DND-41 (cell line): ENCODE measurements around the gene HOXA4.
A peak's percentile ranks its signal among the peaks of the same experiment; 100 is the strongest.

Source experiments
- ATAC-seq: fragments of 200-7000 bp; cut with Tn5 transposase; 3 replicates; pipeline ENCODE4 v1.9.1; 2021; ENCODE audit warnings: low read depth; ENCODE audit not compliant: insufficient read depth
- DNase-seq: peaks from one replicate; pipeline ENCODE4 v3.0.0-alpha.2; 2020
- H2AFZ ChIP-seq: 2 replicates; pipeline ENCODE4 v1.6.0; 2012; ENCODE audit warnings: low read depth, low read length
- H3K27ac ChIP-seq: 2 replicates; pipeline ENCODE4 v1.5.1; 2012; ENCODE audit warnings: low read length, inconsistent platforms
- H3K27me3 ChIP-seq: fragments of 200-600 bp; sonication (generic); 2 replicates; pipeline ENCODE4 v1.6.0; 2012; ENCODE audit warnings: low read length, mild to moderate bottlenecking, inconsistent platforms; ENCODE audit not compliant: insufficient read depth, poor library complexity
- H3K36me3 ChIP-seq: 2 replicates; pipeline ENCODE4 v1.5.1; 2012; ENCODE audit warnings: low read length, inconsistent platforms; ENCODE audit not compliant: insufficient read depth
- H3K4me1 ChIP-seq: 2 replicates; pipeline ENCODE4 v1.5.1; 2012; ENCODE audit warnings: mild to moderate bottlenecking, low read length; ENCODE audit not compliant: insufficient read depth
- H3K4me2 ChIP-seq: 2 replicates; pipeline ENCODE4 v1.6.0; 2012; ENCODE audit warnings: mild to moderate bottlenecking, moderate library complexity, low read length, inconsistent platforms; ENCODE audit not compliant: insufficient read depth
- H3K4me3 ChIP-seq, 2 experiments: fragments of 200-600 bp in 1 of 2; shearing (Covaris generic) in 1 of 2; 2 replicates each; pipeline ENCODE4 v1.5.1; 2012 to 2016; ENCODE audit warnings: inconsistent platforms in 2 of 2, low read length in 2 of 2, mild to moderate bottlenecking in 2 of 2, low read depth in 1 of 2, moderate library complexity in 1 of 2
- H3K79me2 ChIP-seq: 2 replicates; pipeline ENCODE4 v1.6.0; 2012; ENCODE audit warnings: low read length, inconsistent platforms; ENCODE audit not compliant: insufficient read depth
- H3K9ac ChIP-seq: 2 replicates; pipeline ENCODE4 v1.6.0; 2012; ENCODE audit warnings: low read depth, mild to moderate bottlenecking, inconsistent platforms, low read length, moderate library complexity
- H3K9me3 ChIP-seq: 2 replicates; pipeline ENCODE4 v1.5.1; 2012; ENCODE audit warnings: low read length, moderate library complexity, mild to moderate bottlenecking, inconsistent platforms; ENCODE audit not compliant: insufficient read depth, severe bottlenecking
- H4K20me1 ChIP-seq: 2 replicates; pipeline ENCODE4 v1.6.0; 2012; ENCODE audit warnings: low read length; ENCODE audit not compliant: insufficient read depth
- CTCF ChIP-seq: IDR thresholded peaks from 2 replicates; pipeline ENCODE4 v1.5.1; 2012; ENCODE audit warnings: borderline replicate concordance, low read length, moderate library complexity, mild to moderate bottlenecking; ENCODE audit not compliant: poor library complexity, severe bottlenecking; ENCODE audit errors: extremely low read depth
- EZH2 ChIP-seq: IDR thresholded peaks from 3 replicates; pipeline ENCODE4 v1.6.1; 2012; ENCODE audit warnings: borderline replicate concordance, low read depth, mild to moderate bottlenecking, moderate library complexity, low read length, inconsistent platforms; ENCODE audit not compliant: severe bottlenecking

Gene HOXA4

GRCh38 chr7:27161214-27161720 is 30.7 kb upstream of the HOXA4 start:
- H3K79me2 ChIP-seq: no peaks in the 10 kb centered on the region

GRCh38 chr7:27160546-27161213 is 30.1 kb upstream of the HOXA4 start:
- Histone ChIP-seq H3K4me1 (peaks cover 22% of the 10 kb centered on the region), H4K20me1 (no peaks in the 10 kb centered on the region), H3K27ac (peak overlapping the region; percentile 80), H3K4me2 (peak overlapping the region; percentile 93), H3K9ac (peak overlapping the region; percentile 68), H3K27me3 (no peaks in the 10 kb centered on the region), H3K36me3 (no peaks in the 10 kb centered on the region), H3K4me3 (peak overlapping the region; percentile 15 to 64; a peak in 3 of 4 replicates), H2AFZ (peak overlapping the region; percentile 97), H3K9me3 (no peaks in the 10 kb centered on the region), H3K79me2 (peaks cover 1% of the 10 kb centered on the region)
- ATAC-seq (peak; percentile 78), DNase-seq (peak; percentile 87)
- TF ChIP-seq EZH2 (no peak), CTCF (peak; percentile 98)

More at GRCh38 chr7:27161214-27161720, 30.7 kb upstream of the HOXA4 start:
- ATAC-seq: no peak; the same call in 2 of the 3 replicates
- Histone ChIP-seq H3K4me1 (peaks cover 21% of the 10 kb centered on the region), H3K9me3 (no peaks in the 10 kb centered on the region), H3K36me3 (no peaks in the 10 kb centered on the region), H4K20me1 (no peaks in the 10 kb centered on the region), H3K27me3 (no peaks in the 10 kb centered on the region), H2AFZ (peak overlapping the region; percentile 97), H3K4me2 (peak overlapping the region; percentile 93), H3K9ac (peak overlapping the region; percentile 68), H3K4me3 (peak overlapping the region; percentile 15 to 64; a peak in 3 of 4 replicates), H3K27ac (peak overlapping the region; percentile 80)
- DNase-seq: no peak
- TF ChIP-seq CTCF: no peak
- TF ChIP-seq EZH2: no peak

- Histone ChIP-seq H3K9ac (peak overlapping the region; percentile 68), H3K27ac (no peak overlapping the region), H3K9me3 (no peaks in the 10 kb centered on the region), H3K4me3 (peak overlapping the region in 1 of 2 experiments; percentile 64; a peak in 1 of 4 replicates), H3K27me3 (no peaks in the 10 kb centered on the region), H3K79me2 (peaks cover 6% of the 10 kb centered on the region), H3K36me3 (no peaks in the 10 kb centered on the region), H3K4me2 (peak overlapping the region; percentile 93), H4K20me1 (no peaks in the 10 kb centered on the region), H3K4me1 (peaks cover 28% of the 10 kb centered on the region), H2AFZ (peak overlapping the region; percentile 97)
- TF ChIP-seq CTCF: no peak
- no peak for TF ChIP-seq EZH2
- ATAC-seq (no peak), DNase-seq (no peak)
Measured at GRCh38 chr7:27160145-27160545, 29.6 kb upstream of the HOXA4 start.
